SK-N-SH (cell line): ENCODE measurements around the gene ADGRF5.

Experiments used
- CTCF ChIP-seq: fragments of 200-600 bp; sonication (generic); IDR thresholded peaks from 2 replicates; pipeline ENCODE4 v1.6.1; 2017; ENCODE audit warnings: antibody characterized with exemption, mild to moderate bottlenecking, moderate library complexity
- EZH2phosphoT487 ChIP-seq: fragments of 200-600 bp; sonication (generic); IDR thresholded peaks from 2 replicates; pipeline ENCODE4 v1.6.1; 2017; ENCODE audit warnings: low read depth, mixed run types, mild to moderate bottlenecking, antibody characterized with exemption, moderate library complexity, borderline replicate concordance
- FOXJ3 ChIP-seq: sonication (generic); formaldehyde crosslinking; IDR thresholded peaks from 2 replicates; pipeline ENCODE4 v1.5.1; 2020; ENCODE audit warnings: mild to moderate bottlenecking, missing genetic modification reagents
- NRF1 ChIP-seq: IDR thresholded peaks from 2 replicates; pipeline ENCODE4 v1.6.1; 2012; ENCODE audit warnings: low read depth, mild to moderate bottlenecking, low read length
- TAF1 ChIP-seq: IDR thresholded peaks from 2 replicates; pipeline ENCODE4 v1.6.1; 2012; ENCODE audit warnings: low read depth, mild to moderate bottlenecking, low read length, moderate library complexity, borderline replicate concordance

- no peak for TF ChIP-seq CTCF
- TF ChIP-seq FOXJ3 (CRISPR knock-in tag): no peak
- TF ChIP-seq EZH2phosphoT487: no peak
- no peak for TF ChIP-seq NRF1
- no peak for TF ChIP-seq TAF1
Observed at GRCh38 chr6:46906776-46907175, 15.0 kb downstream of the ADGRF5 start.
